HUES6 (cell line): ENCODE data around the gene QKI.
A peak's percentile ranks its signal among the peaks of the same experiment; 100 is the strongest.

ENCODE experiments used
- H3K27ac ChIP-seq: 2 replicates; pipeline ENCODE4 v1.7.0; 2013; ENCODE audit warnings: low read depth, mild to moderate bottlenecking, low read length, inconsistent platforms
- H3K27me3 ChIP-seq: 2 replicates; pipeline ENCODE4 v1.6.1; 2013; ENCODE audit warnings: low read length; ENCODE audit not compliant: control insufficient read depth, insufficient read depth
- H3K36me3 ChIP-seq: 2 replicates; pipeline ENCODE4 v1.6.1; 2013; ENCODE audit warnings: low read length; ENCODE audit not compliant: control insufficient read depth, insufficient read depth
- H3K4me1 ChIP-seq: 2 replicates; pipeline ENCODE4 v1.6.1; 2013; ENCODE audit warnings: low read length; ENCODE audit not compliant: control insufficient read depth, insufficient read depth
- H3K4me3 ChIP-seq: 2 replicates; pipeline ENCODE4 v1.5.1; 2013; ENCODE audit warnings: low read depth, low read length
- H3K9ac ChIP-seq: one replicate; pipeline ENCODE4 v1.6.1; 2013; ENCODE audit warnings: mild to moderate bottlenecking, low read length
- H3K9me3 ChIP-seq: 2 replicates; pipeline ENCODE4 v1.6.1; 2013; ENCODE audit warnings: low read depth, low read length; ENCODE audit not compliant: control insufficient read depth, insufficient read depth

The QKI gene

GRCh38 chr6:163531122-163531521 lies 116.6 kb downstream of the QKI start:
- Histone ChIP-seq H3K9ac (no peak overlapping the region), H3K9me3 (no peaks in the 10 kb centered on the region), H3K4me1 (peaks cover 13% of the 10 kb centered on the region; the same call in 1 of the 2 replicates), H3K27ac (no peak overlapping the region), H3K4me3 (no peak overlapping the region), H3K27me3 (no peaks in the 10 kb centered on the region), H3K36me3 (no peaks in the 10 kb centered on the region)

- H3K9ac ChIP-seq = no peak overlapping the region
- H3K4me3 ChIP-seq = no peak overlapping the region
- H3K36me3 ChIP-seq = peaks cover 3% of the 10 kb centered on the region; the same call in 1 of the 2 replicates
- H3K4me1 ChIP-seq = peaks cover 13% of the 10 kb centered on the region
- no peaks in the 10 kb centered on the region for H3K27me3 ChIP-seq
- no peak overlapping the region for H3K27ac ChIP-seq
- H3K9me3 ChIP-seq = no peaks in the 10 kb centered on the region
Measured at GRCh38 chr6:163532526-163533078, 118.1 kb downstream of the QKI start.

DNA sequence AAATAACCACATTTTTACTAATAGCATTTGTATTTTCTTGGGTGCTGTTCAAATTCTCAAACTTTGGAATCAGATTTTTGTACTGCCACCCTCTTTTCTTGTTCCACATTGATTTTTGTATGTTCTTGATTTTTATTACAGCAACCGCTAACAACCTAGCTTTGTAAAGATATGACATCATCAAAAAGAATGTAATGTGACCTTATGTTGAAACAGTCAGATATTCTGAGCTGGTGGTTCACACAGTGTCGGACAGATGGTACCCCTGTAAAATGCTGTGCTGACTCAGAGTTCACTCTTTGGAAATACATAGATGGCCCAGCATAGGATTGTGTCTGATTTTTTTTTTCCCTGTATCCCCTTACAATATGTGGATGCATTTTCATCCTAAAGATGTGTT lies 118.9 kb downstream of the QKI start:
- Histone ChIP-seq H3K36me3 (peaks cover 3% of the 10 kb centered on the region; the same call in 1 of the 2 replicates), H3K4me1 (peaks cover 22% of the 10 kb centered on the region), H3K27me3 (no peaks in the 10 kb centered on the region), H3K9me3 (no peaks in the 10 kb centered on the region), H3K9ac (no peak overlapping the region), H3K4me3 (no peak overlapping the region), H3K27ac (no peak overlapping the region)

- no peak overlapping the region for H3K27ac ChIP-seq
- no peak overlapping the region for H3K9ac ChIP-seq
- H3K27me3 ChIP-seq = no peaks in the 10 kb centered on the region
- H3K36me3 ChIP-seq = peaks cover 3% of the 10 kb centered on the region; the same call in 1 of the 2 replicates
- H3K4me1 ChIP-seq = peaks cover 35% of the 10 kb centered on the region
- H3K4me3 ChIP-seq = no peak overlapping the region
- no peaks in the 10 kb centered on the region for H3K9me3 ChIP-seq
Measured at GRCh38 chr6:163536770-163537169, 122.3 kb downstream of the QKI start.

DNA sequence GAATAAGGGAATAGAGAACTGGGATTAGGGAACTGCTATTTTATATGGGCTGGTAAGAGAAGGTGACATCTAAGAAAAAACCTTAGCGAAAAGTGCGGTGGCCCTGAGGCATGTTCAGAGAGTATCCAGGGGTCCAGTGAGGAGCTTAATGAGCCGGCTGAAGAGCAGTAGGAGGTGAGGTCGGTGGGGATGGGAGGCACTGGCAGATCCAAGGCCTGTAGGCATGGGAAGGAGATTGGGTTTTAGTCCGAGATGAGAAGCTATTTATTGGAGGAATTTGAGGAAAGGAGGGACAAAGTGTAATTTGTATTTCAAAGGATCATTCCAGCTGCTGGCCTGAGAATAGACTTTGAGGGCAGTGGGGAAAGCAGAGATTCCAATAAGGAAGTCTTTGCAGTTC lies 123.8 kb downstream of the QKI start:
- H3K4me3 ChIP-seq = no peak overlapping the region
- H3K9ac ChIP-seq = no peak overlapping the region
- peaks cover 43% of the 10 kb centered on the region for H3K4me1 ChIP-seq
- H3K27ac ChIP-seq = no peak overlapping the region
- H3K9me3 ChIP-seq = no peaks in the 10 kb centered on the region
- H3K27me3 ChIP-seq = no peaks in the 10 kb centered on the region
- peaks cover 3% of the 10 kb centered on the region; the same call in 1 of the 2 replicates for H3K36me3 ChIP-seq

DNA sequence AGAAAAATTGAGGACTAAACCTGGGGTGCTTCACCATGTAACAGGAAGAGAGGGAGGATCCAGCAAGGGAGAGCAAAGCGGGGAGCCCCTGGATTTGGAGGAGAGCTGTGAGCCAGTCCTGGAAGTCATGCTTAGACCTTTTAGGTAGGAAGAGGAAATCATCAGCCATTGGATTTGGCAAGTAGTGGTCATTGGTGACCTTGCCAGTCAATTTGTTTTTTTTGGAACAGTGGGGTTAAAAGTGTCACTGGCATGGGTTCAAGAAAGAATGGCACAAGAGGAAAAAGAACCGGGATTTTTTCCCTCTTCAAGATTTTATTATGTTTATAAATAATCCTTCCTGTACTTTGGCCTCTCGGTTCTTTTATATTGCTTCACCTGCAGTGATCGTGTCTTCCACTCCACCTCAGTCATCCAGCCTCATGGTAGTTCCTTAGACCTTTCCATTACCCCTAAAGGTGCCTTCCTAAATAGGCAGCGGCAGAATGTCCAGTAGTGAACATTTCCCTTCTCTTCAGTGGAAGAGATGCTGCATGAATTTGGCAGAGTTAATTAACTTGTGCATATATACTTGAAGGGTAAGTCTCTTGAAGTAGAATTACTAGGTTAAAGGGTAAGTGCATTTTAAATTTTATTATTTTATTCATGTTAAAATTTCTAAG lies 124.7 kb downstream of the QKI start:
- Histone ChIP-seq H3K36me3 (peaks cover 3% of the 10 kb centered on the region; the same call in 1 of the 2 replicates), H3K4me1 (peaks cover 51% of the 10 kb centered on the region), H3K4me3 (no peak overlapping the region), H3K9me3 (no peaks in the 10 kb centered on the region), H3K27me3 (no peaks in the 10 kb centered on the region), H3K9ac (no peak overlapping the region), H3K27ac (no peak overlapping the region)

GRCh38 chr6:163543321-163543720 lies 128.8 kb downstream of the QKI start:
- peaks cover 45% of the 10 kb centered on the region for H3K4me1 ChIP-seq
- 0 out of 2 replicates have a peak overlapping the region, but pooled peaks have one; percentile 8 for H3K4me3 ChIP-seq

DNA sequence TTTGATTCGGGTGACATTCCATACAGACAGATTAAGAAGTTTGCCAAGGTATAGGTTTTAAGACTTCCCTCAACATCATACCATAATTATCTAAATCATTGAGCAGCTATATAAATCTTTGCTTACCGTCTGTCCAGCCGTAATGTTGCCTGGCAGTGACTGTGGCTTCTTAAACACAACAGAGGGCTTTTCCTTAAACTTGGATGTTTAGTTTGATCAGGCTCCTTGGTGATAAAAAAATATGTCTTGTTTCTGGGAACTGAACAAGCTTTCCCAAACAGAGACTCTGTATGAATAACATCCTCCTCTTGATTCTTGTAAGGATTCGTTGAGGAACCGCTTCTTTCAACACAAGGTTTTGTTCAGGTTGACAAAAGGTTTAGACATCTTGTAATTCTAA lies 130.9 kb downstream of the QKI start:
- Histone ChIP-seq H3K27me3 (no peaks in the 10 kb centered on the region), H3K9me3 (no peaks in the 10 kb centered on the region), H3K4me3 (no peak overlapping the region), H3K4me1 (peaks cover 39% of the 10 kb centered on the region), H3K27ac (no peak overlapping the region), H3K9ac (no peak overlapping the region), H3K36me3 (peaks cover 3% of the 10 kb centered on the region)

More at GRCh38 chr6:163543321-163543720, 128.8 kb downstream of the QKI start:
- Histone ChIP-seq H3K9me3 (no peaks in the 10 kb centered on the region), H3K27ac (0 out of 2 replicates have a peak overlapping the region, but pooled peaks have one; percentile 22), H3K36me3 (no peaks in the 10 kb centered on the region), H3K9ac (no peak overlapping the region), H3K27me3 (no peaks in the 10 kb centered on the region)

GRCh38 chr6:163547287-163547686 lies 132.8 kb downstream of the QKI start:
- Histone ChIP-seq H3K9me3 (no peaks in the 10 kb centered on the region), H3K4me3 (no peak overlapping the region), H3K36me3 (peaks cover 3% of the 10 kb centered on the region), H3K4me1 (peaks cover 26% of the 10 kb centered on the region), H3K9ac (no peak overlapping the region), H3K27ac (no peak overlapping the region), H3K27me3 (no peaks in the 10 kb centered on the region)

GRCh38 chr6:163548624-163549023 lies 134.1 kb downstream of the QKI start:
- Histone ChIP-seq H3K4me1 (peaks cover 13% of the 10 kb centered on the region), H3K36me3 (peaks cover 3% of the 10 kb centered on the region), H3K27me3 (no peaks in the 10 kb centered on the region), H3K9me3 (no peaks in the 10 kb centered on the region), H3K4me3 (no peak overlapping the region), H3K9ac (no peak overlapping the region), H3K27ac (no peak overlapping the region)

DNA sequence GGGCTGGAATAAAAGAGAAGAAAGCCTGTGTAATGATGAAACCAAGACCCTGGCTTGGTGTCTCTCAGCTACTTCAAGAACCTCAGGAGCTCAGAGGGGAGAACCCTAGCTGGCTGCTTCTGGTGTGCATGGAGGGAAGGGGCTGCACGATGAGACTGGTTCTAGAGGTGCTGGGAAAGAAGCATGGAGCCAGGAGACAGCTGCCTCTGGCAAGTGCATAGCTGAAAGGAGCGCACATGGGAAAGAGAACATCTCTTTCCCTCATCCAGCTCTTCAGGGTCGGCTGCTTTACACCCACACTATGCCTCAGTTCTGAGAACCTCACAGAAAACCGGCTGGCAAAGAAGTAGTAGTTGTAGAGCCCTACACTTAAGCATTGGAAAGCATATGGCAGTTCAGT lies 139.5 kb downstream of the QKI start:
- Histone ChIP-seq H3K4me3 (no peak overlapping the region), H3K9me3 (0 out of 2 replicates have a peak, but pooled peaks cover 2% of the 10 kb centered on the region), H3K36me3 (peaks cover 7% of the 10 kb centered on the region), H3K9ac (no peak overlapping the region), H3K27me3 (no peaks in the 10 kb centered on the region), H3K4me1 (no peaks in the 10 kb centered on the region), H3K27ac (no peak overlapping the region)
